Gastrocnemius medialis (tissue), 4 donors: ENCODE data around the gene ZNF324. TPM values are rescaled to one million over a fixed set of nuclear protein-coding genes. Genes with fewer than 3 reads are reported as not detected.

Source experiments
- ATAC-seq, 2 donors: fragments of 150-250 bp; one replicate each; pipeline ENCODE4 v1.9.1; 2016
- DNase-seq, 2 donors: peaks; one replicate each; pipeline ENCODE4 v3.0.0-alpha.2; 2019
- H3K27ac ChIP-seq, 4 donors: fragments of 200-600 bp; sonication (generic); 1 replicate in 1 of 4; 2 replicates in 3 of 4; pipeline ENCODE4 v1.5.1; 2016 to 2018; ENCODE audit warnings: mild to moderate bottlenecking in 2 of 4, moderate library complexity in 1 of 4
- H3K27me3 ChIP-seq, 3 donors: fragments of 200-600 bp; sonication (generic) in 2 of 3; 1 replicate in 1 of 3; 2 replicates in 2 of 3; pipeline versions ENCODE4 v1.5.1 to v1.6.0; 2016 to 2019; ENCODE audit warnings: mild to moderate bottlenecking in 1 of 3, moderate library complexity in 1 of 3
- H3K36me3 ChIP-seq, 2 donors: fragments of 200-600 bp; sonication (generic) in 1 of 2; one replicate each; pipeline ENCODE4 v1.5.1; 2017 to 2018
- H3K4me1 ChIP-seq, 2 donors: fragments of 200-600 bp; sonication (generic) in 1 of 2; one replicate each; pipeline ENCODE4 v1.5.1; 2016 to 2017; ENCODE audit warnings: mild to moderate bottlenecking in 2 of 2
- H3K4me3 ChIP-seq, 4 donors: fragments of 200-600 bp; sonication (generic) in 3 of 4; 1 replicate in 1 of 4; 2 replicates in 3 of 4; pipeline ENCODE4 v1.5.1; 2016 to 2019; ENCODE audit warnings: mild to moderate bottlenecking in 2 of 4
- H3K9me3 ChIP-seq, 3 donors: fragments of 200-600 bp; sonication (generic) in 2 of 3; 1 replicate in 1 of 3; 2 replicates in 2 of 3; pipeline ENCODE4 v1.5.1; 2016 to 2019
- CTCF ChIP-seq, 5 experiments: fragments of 450-650 bp in 3 of 5; fragments of 200-600 bp in 2 of 5; sonication (generic) in 2 of 5; IDR thresholded peaks in 4 of 5; conservative IDR thresholded peaks in 1 of 5; 1 replicate in 4 of 5; 2 replicates in 1 of 5; pipeline ENCODE4 v1.5.1; 2016 to 2019; ENCODE audit warnings: antibody characterized with exemption in 5 of 5, mild to moderate bottlenecking in 3 of 5, moderate library complexity in 3 of 5
- POLR2A ChIP-seq, 2 donors: fragments of 450-650 bp; IDR thresholded peaks; one replicate each; pipeline ENCODE4 v1.6.1; 2017; ENCODE audit warnings: antibody characterized with exemption in 2 of 2, mild to moderate bottlenecking in 2 of 2, moderate library complexity in 2 of 2
- in situ Hi-C, 4 donors: fragments of 200-750 bp; cut with MboI; loops; one replicate each; pipeline versions ENCODE4 v1.15.0 to v1.8.0; 2017; ENCODE audit warnings: low sequenced_read_pairs in 4 of 4
- intact Hi-C: fragments of 100-400 bp; cut with DNase I; formaldehyde crosslinking; loops from one replicate; pipeline ENCODE4 v1.15.1; 2023; ENCODE audit warnings: low total_unique reads
- total RNA-seq, 4 donors: library from RNA; depleted of rRNA; stranded (reverse); fragments of >200 nt; gene quantifications; one replicate each; pipeline versions ENCODE4 v1.1.0 to v1.2.3, GENCODE V29; 2016

ZNF324 gene
- total RNA-seq, 4 donors from 2014 or later: 8.1 to 11.4 (median 11.3) TPM

- in situ Hi-C loops: no loop called here
- DNase-seq: no peak
- no peak for ATAC-seq
- Histone ChIP-seq H3K27me3 (no peaks in the 10 kb centered on the region), H3K36me3 (peaks cover 0 to 28% of the 10 kb centered on the region in 2 donors), H3K27ac (no peak overlapping the region), H3K4me3 (no peak overlapping the region), H3K4me1 (peaks cover 4 to 5% of the 10 kb centered on the region in 2 donors), H3K9me3 (no peaks in the 10 kb centered on the region)
- TF ChIP-seq POLR2A (IDR thresholded peaks at IDR 0.05) (no peak), CTCF (IDR thresholded peaks at IDR 0.05 in 4 of 5, conservative IDR thresholded peaks at IDR 0.05 in 1 of 5) (no peak)
- intact Hi-C loops: no loop called here
Observed at GRCh38 chr19:58456111-58456510, 10.8 kb upstream of the ZNF324 start.

- no peaks in the 10 kb centered on the region for H3K4me1 ChIP-seq
- in situ Hi-C loops: no loop called here
Observed at GRCh38 chr19:58460039-58460438, 6.8 kb upstream of the ZNF324 start.

GRCh38 chr19:58466089-58466759 is 656 bp upstream of the ZNF324 start:
- Histone ChIP-seq H3K4me3 (peak overlapping the region; percentile 87 to 100 (median 99)), H3K27me3 (no peaks in the 10 kb centered on the region), H3K36me3 (peaks cover 0 to 19% of the 10 kb centered on the region in 2 donors), H3K4me1 (peaks cover 10 to 13% of the 10 kb centered on the region in 2 donors), H3K27ac (peak overlapping the region in 2 of 4 donors; percentile 89 to 92), H3K9me3 (no peaks in the 10 kb centered on the region)
- DNase-seq (no peak), ATAC-seq (peak; percentile 14 to 25)
- TF ChIP-seq POLR2A (IDR thresholded peaks at IDR 0.05): no peak
- TF ChIP-seq CTCF (IDR thresholded peaks at IDR 0.05 in 4 of 5, conservative IDR thresholded peaks at IDR 0.05 in 1 of 5): no peak
- in situ Hi-C loops: no loop called here
- intact Hi-C loops: loop anchor here (1.0 to 5.0 kb wide), 4 partner anchors 15 to 79 kb away; partner anchors contain the start of genes RPS5, ZNF132, ZNF324B and ZNF584

More at GRCh38 chr19:58460039-58460438, 6.8 kb upstream of the ZNF324 start:
- Histone ChIP-seq H3K27me3 (no peaks in the 10 kb centered on the region), H3K36me3 (peaks cover 0 to 21% of the 10 kb centered on the region in 2 donors), H3K27ac (no peak overlapping the region), H3K9me3 (no peaks in the 10 kb centered on the region), H3K4me3 (no peak overlapping the region)
- intact Hi-C loops: no loop called here
- TF ChIP-seq POLR2A (IDR thresholded peaks at IDR 0.05): no peak
- TF ChIP-seq CTCF (IDR thresholded peaks at IDR 0.05 in 4 of 5, conservative IDR thresholded peaks at IDR 0.05 in 1 of 5): no peak
- ATAC-seq (no peak), DNase-seq (no peak)

GRCh38 chr19:58468216-58468839 is 1.4 kb downstream of the ZNF324 start:
- no peaks in the 10 kb centered on the region for H3K27me3 ChIP-seq
- in situ Hi-C loops: no loop called here
- no peak overlapping the region for H3K27ac ChIP-seq
- TF ChIP-seq CTCF (IDR thresholded peaks at IDR 0.05 in 4 of 5, conservative IDR thresholded peaks at IDR 0.05 in 1 of 5) (no peak), POLR2A (IDR thresholded peaks at IDR 0.05) (no peak)
- no peak for DNase-seq
- intact Hi-C loops: loop anchor here (5.0 kb wide), 1 partner anchor 81 kb away; the partner anchor contains the start of gene RPS5
- ATAC-seq: no peak
- H3K4me3 ChIP-seq: no peak overlapping the region
- H3K9me3 ChIP-seq: no peaks in the 10 kb centered on the region
- peaks cover 0 to 30% of the 10 kb centered on the region in 2 donors for H3K36me3 ChIP-seq
- H3K4me1 ChIP-seq: peaks cover 10 to 13% of the 10 kb centered on the region in 2 donors
